HUES6 (cell line): ENCODE data around the gene ANKRD40.

Source experiments
- H3K27ac ChIP-seq: 2 replicates; pipeline ENCODE4 v1.7.0; 2013; ENCODE audit warnings: low read depth, mild to moderate bottlenecking, low read length, inconsistent platforms
- H3K27me3 ChIP-seq: 2 replicates; pipeline ENCODE4 v1.6.1; 2013; ENCODE audit warnings: low read length; ENCODE audit not compliant: control insufficient read depth, insufficient read depth
- H3K36me3 ChIP-seq: 2 replicates; pipeline ENCODE4 v1.6.1; 2013; ENCODE audit warnings: low read length; ENCODE audit not compliant: control insufficient read depth, insufficient read depth
- H3K4me1 ChIP-seq: 2 replicates; pipeline ENCODE4 v1.6.1; 2013; ENCODE audit warnings: low read length; ENCODE audit not compliant: control insufficient read depth, insufficient read depth
- H3K4me3 ChIP-seq: 2 replicates; pipeline ENCODE4 v1.5.1; 2013; ENCODE audit warnings: low read depth, low read length
- H3K9ac ChIP-seq: one replicate; pipeline ENCODE4 v1.6.1; 2013; ENCODE audit warnings: mild to moderate bottlenecking, low read length
- H3K9me3 ChIP-seq: 2 replicates; pipeline ENCODE4 v1.6.1; 2013; ENCODE audit warnings: low read depth, low read length; ENCODE audit not compliant: control insufficient read depth, insufficient read depth

The ANKRD40 gene

GRCh38 chr17:50663812-50664374 is 43.8 kb downstream of the ANKRD40 start:
- no peak overlapping the region for H3K9ac ChIP-seq
- H3K4me1 ChIP-seq = peaks cover 38% of the 10 kb centered on the region
- H3K4me3 ChIP-seq = no peak overlapping the region
- no peaks in the 10 kb centered on the region for H3K36me3 ChIP-seq
- H3K9me3 ChIP-seq = no peaks in the 10 kb centered on the region
- H3K27ac ChIP-seq = no peak overlapping the region
- no peaks in the 10 kb centered on the region for H3K27me3 ChIP-seq

- Histone ChIP-seq H3K9me3 (no peaks in the 10 kb centered on the region), H3K27ac (no peak overlapping the region), H3K4me3 (no peak overlapping the region), H3K27me3 (no peaks in the 10 kb centered on the region), H3K9ac (no peak overlapping the region), H3K4me1 (peaks cover 27% of the 10 kb centered on the region), H3K36me3 (no peaks in the 10 kb centered on the region)
Observed at GRCh38 chr17:50662632-50663225, 45.0 kb downstream of the ANKRD40 start.

GRCh38 chr17:50661795-50662391 is 45.8 kb downstream of the ANKRD40 start:
- Histone ChIP-seq H3K4me1 (peaks cover 26% of the 10 kb centered on the region), H3K9ac (peak overlapping the region; percentile 9), H3K27ac (peak overlapping the region; percentile 50; the same call in 1 of the 2 replicates)

GRCh38 chr17:50661348-50661747 is 46.4 kb downstream of the ANKRD40 start:
- peak overlapping the region; percentile 50; the same call in 1 of the 2 replicates for H3K27ac ChIP-seq
- H3K4me3 ChIP-seq = no peak overlapping the region
- peak overlapping the region; percentile 9 for H3K9ac ChIP-seq
- no peaks in the 10 kb centered on the region for H3K36me3 ChIP-seq
- peaks cover 26% of the 10 kb centered on the region for H3K4me1 ChIP-seq
- no peaks in the 10 kb centered on the region for H3K27me3 ChIP-seq
- H3K9me3 ChIP-seq = no peaks in the 10 kb centered on the region

More at GRCh38 chr17:50661795-50662391, 45.8 kb downstream of the ANKRD40 start:
- H3K4me3 ChIP-seq = no peak overlapping the region
- no peaks in the 10 kb centered on the region for H3K9me3 ChIP-seq
- no peaks in the 10 kb centered on the region for H3K36me3 ChIP-seq
- H3K27me3 ChIP-seq = no peaks in the 10 kb centered on the region

GRCh38 chr17:50660887-50661345 is 46.8 kb downstream of the ANKRD40 start:
- Histone ChIP-seq H3K9me3 (no peaks in the 10 kb centered on the region), H3K4me1 (peaks cover 26% of the 10 kb centered on the region), H3K9ac (peak overlapping the region; percentile 4), H3K27ac (no peak overlapping the region), H3K36me3 (no peaks in the 10 kb centered on the region), H3K27me3 (no peaks in the 10 kb centered on the region), H3K4me3 (no peak overlapping the region)

GRCh38 chr17:50660042-50660886 is 47.5 kb downstream of the ANKRD40 start:
- no peak overlapping the region for H3K4me3 ChIP-seq
- H3K9ac ChIP-seq = no peak overlapping the region
- no peaks in the 10 kb centered on the region for H3K27me3 ChIP-seq
- no peak overlapping the region for H3K27ac ChIP-seq
- no peaks in the 10 kb centered on the region for H3K9me3 ChIP-seq
- peaks cover 26% of the 10 kb centered on the region for H3K4me1 ChIP-seq
- no peaks in the 10 kb centered on the region for H3K36me3 ChIP-seq

- Histone ChIP-seq H3K9me3 (no peaks in the 10 kb centered on the region), H3K36me3 (no peaks in the 10 kb centered on the region), H3K4me3 (no peak overlapping the region), H3K4me1 (peaks cover 26% of the 10 kb centered on the region), H3K9ac (no peak overlapping the region), H3K27me3 (no peaks in the 10 kb centered on the region), H3K27ac (no peak overlapping the region)
Observed at GRCh38 chr17:50659179-50659578, 48.5 kb downstream of the ANKRD40 start.

GRCh38 chr17:50658616-50659015 is 49.1 kb downstream of the ANKRD40 start:
- no peak overlapping the region for H3K27ac ChIP-seq
- H3K4me1 ChIP-seq = peaks cover 26% of the 10 kb centered on the region
- H3K9ac ChIP-seq = no peak overlapping the region
- H3K9me3 ChIP-seq = no peaks in the 10 kb centered on the region
- H3K36me3 ChIP-seq = no peaks in the 10 kb centered on the region
- no peaks in the 10 kb centered on the region for H3K27me3 ChIP-seq
- no peak overlapping the region for H3K4me3 ChIP-seq

- no peak overlapping the region for H3K9ac ChIP-seq
- no peak overlapping the region for H3K4me3 ChIP-seq
- H3K4me1 ChIP-seq = peaks cover 26% of the 10 kb centered on the region
- H3K36me3 ChIP-seq = no peaks in the 10 kb centered on the region
- H3K9me3 ChIP-seq = no peaks in the 10 kb centered on the region
- no peak overlapping the region for H3K27ac ChIP-seq
- H3K27me3 ChIP-seq = no peaks in the 10 kb centered on the region
Observed at GRCh38 chr17:50657627-50658026, 50.1 kb downstream of the ANKRD40 start.

GRCh38 chr17:50657054-50657453 is 50.7 kb downstream of the ANKRD40 start:
- Histone ChIP-seq H3K9ac (no peak overlapping the region), H3K9me3 (no peaks in the 10 kb centered on the region), H3K4me1 (peaks cover 23% of the 10 kb centered on the region), H3K36me3 (no peaks in the 10 kb centered on the region), H3K27me3 (no peaks in the 10 kb centered on the region), H3K4me3 (no peak overlapping the region), H3K27ac (no peak overlapping the region)

- Histone ChIP-seq H3K4me3 (no peak overlapping the region), H3K4me1 (peaks cover 17% of the 10 kb centered on the region), H3K9ac (no peak overlapping the region), H3K9me3 (no peaks in the 10 kb centered on the region), H3K27me3 (no peaks in the 10 kb centered on the region), H3K27ac (no peak overlapping the region), H3K36me3 (no peaks in the 10 kb centered on the region)
Observed at GRCh38 chr17:50656509-50656908, 51.2 kb downstream of the ANKRD40 start.
